Endothelial cell of umbilical vein (primary cell): ENCODE results near the gene OR13J1. TPM values are rescaled to one million over a fixed set of nuclear protein-coding genes. Genes with fewer than 3 reads are reported as not detected.
"Not testable (repeated sequence)": the region's sequence is repeated elsewhere in the genome, so short reads cannot be mapped to it uniquely, and the experiment has no call there.

ENCODE experiments used
- BruUV-seq: library from RNA; stranded (reverse); fragments of 400-500 nt; replicated peaks from 2 replicates; lab custom pipeline; 2021; lab: Mats Ljungman, UMichigan
- CTCF ChIA-PET: fragments of 300-600, 350-600 bp; sonication (Branson Sonifier 250); formaldehyde crosslinking; loops from one replicate; lab custom pipeline; 2021; ENCODE audit warnings: antibody characterized with exemption, inconsistent platforms; lab: Charles Lee
- POLR2A ChIA-PET: fragments of 300-600, 350-600 bp; sonication (Branson Sonifier 250); formaldehyde crosslinking; loops from one replicate; lab custom pipeline; 2021; ENCODE audit warnings: antibody characterized with exemption, inconsistent platforms; lab: Charles Lee
- DNase-seq: peaks from one replicate; pipeline ENCODE4 v3.0.0-alpha.2; 2011; ENCODE audit warnings: low read depth, low spot score
- FAIRE-seq: peaks from 2 replicates; lab custom pipeline; 2011; peaks lifted over from hg19 to GRCh38; lab: Jason Lieb, UNC
- H2AFZ ChIP-seq: 2 replicates; pipeline ENCODE4 v1.6.0; 2012; ENCODE audit warnings: low read depth, low read length, control low read depth, inconsistent platforms
- H3K27ac ChIP-seq: 2 replicates; pipeline ENCODE4 v1.5.1; 2011; ENCODE audit warnings: low read depth, mild to moderate bottlenecking, control low read depth, low read length, moderate library complexity; ENCODE audit not compliant: insufficient read depth
- H3K27me3 ChIP-seq, 2 experiments: 2 replicates each; pipeline versions ENCODE4 v1.6.0 to v1.6.1; 2011; ENCODE audit warnings: low read length in 2 of 2, mixed read lengths in 1 of 2; ENCODE audit not compliant: control insufficient read depth in 2 of 2, insufficient read depth in 2 of 2
- H3K36me3 ChIP-seq, 2 experiments: 2 replicates in 1 of 2; 3 replicates in 1 of 2; pipeline ENCODE4 v1.5.1; 2011; ENCODE audit warnings: low read length in 2 of 2, mild to moderate bottlenecking in 1 of 2, moderate library complexity in 1 of 2; ENCODE audit not compliant: control insufficient read depth in 2 of 2, insufficient read depth in 2 of 2; ENCODE audit errors: extremely low read depth in 1 of 2
- H3K4me1 ChIP-seq: 3 replicates; pipeline ENCODE4 v1.5.1; 2011; ENCODE audit warnings: mild to moderate bottlenecking, low read length; ENCODE audit not compliant: control insufficient read depth, insufficient read depth; ENCODE audit errors: extremely low read depth
- H3K4me2 ChIP-seq: 2 replicates; pipeline ENCODE4 v1.6.1; 2011; ENCODE audit warnings: low read length, control low read depth, mixed read lengths; ENCODE audit not compliant: insufficient read depth
- H3K4me3 ChIP-seq, 3 experiments: fragments of 200-600 bp in 1 of 3; sonication (generic), shearing (Covaris generic) in 1 of 3; replicated peaks in 1 of 3; 2 replicates each; pipeline ENCODE4 v1.5.1; 2011 to 2016; ENCODE audit warnings: control low read depth in 3 of 3, low read length in 3 of 3, mild to moderate bottlenecking in 2 of 3, inconsistent platforms in 1 of 3, low read depth in 1 of 3, moderate library complexity in 1 of 3; ENCODE audit not compliant: insufficient read depth in 1 of 3
- H3K79me2 ChIP-seq: 2 replicates; pipeline ENCODE4 v1.6.0; 2012; ENCODE audit warnings: low read length, inconsistent platforms; ENCODE audit not compliant: control insufficient read depth, insufficient read depth
- H3K9ac ChIP-seq: replicated peaks from 2 replicates; pipeline ENCODE3; 2011; ENCODE audit warnings: low read length, control low read depth; ENCODE audit not compliant: insufficient read depth; ENCODE audit errors: extremely low read depth
- H3K9me1 ChIP-seq: replicated peaks from 3 replicates; pipeline ENCODE4 v1.6.0; 2011; ENCODE audit warnings: mild to moderate bottlenecking, low read length; ENCODE audit not compliant: control insufficient read depth, insufficient read depth; ENCODE audit errors: extremely low read depth
- H3K9me3 ChIP-seq: replicated peaks from 2 replicates; pipeline ENCODE4 v1.5.1; 2012; ENCODE audit warnings: low read length, inconsistent platforms; ENCODE audit not compliant: control insufficient read depth, insufficient read depth
- H4K20me1 ChIP-seq: replicated peaks from 2 replicates; pipeline ENCODE3; 2011; ENCODE audit warnings: mild to moderate bottlenecking, low read length; ENCODE audit not compliant: control insufficient read depth, insufficient read depth; ENCODE audit errors: extremely low read depth
- POLR2A ChIP-seq: IDR thresholded peaks from 2 replicates; pipeline ENCODE4 v1.6.1; 2012; ENCODE audit warnings: low read depth, mild to moderate bottlenecking, control low read depth, low read length
- POLR2AphosphoS5 ChIP-seq: IDR thresholded peaks from 2 replicates; pipeline ENCODE4 v1.6.1; 2012; ENCODE audit warnings: low read depth, mild to moderate bottlenecking, control low read depth, low read length, moderate library complexity; ENCODE audit not compliant: insufficient read depth
- dilution Hi-C: fragments of 300-500 bp; cut with MboI; formaldehyde crosslinking; loops from one replicate; pipeline ENCODE4 v1.15.0; 2019; ENCODE audit warnings: low sequenced_read_pairs; ENCODE audit not compliant: extremely low pct_ligation_motif_present
- intact Hi-C: fragments of 100-400 bp; cut with micrococcal nuclease; formaldehyde crosslinking; loops from one replicate; pipeline ENCODE4 v1.10.0; 2022
- polyA plus RNA-seq, 4 experiments: library from polyadenylated mRNA; depleted of rRNA in 3 of 4; stranded (reverse) in 3 of 4; unstranded in 1 of 4; fragments of >200 nt; gene quantifications; 2 replicates each; pipeline versions ENCODE4 v1.2.1 to v1.2.3, GENCODE V29; 2011 to 2012; ENCODE audit warnings: missing spikeins in 1 of 4
- total RNA-seq: library from RNA; stranded (reverse); gene quantifications from 2 replicates; pipeline ENCODE4 v1.2.3, GENCODE V29; 2021

OR13J1 gene
- total and polyA plus RNA-seq, 2 donors (not counting 3 experiments of a cell fraction or from before 2014, with no cell fraction given) = not detected

- Histone ChIP-seq H3K9me1 (no peaks in the 10 kb centered on the region), H3K9ac (no peak overlapping the region), H3K9me3 (no peaks in the 10 kb centered on the region), H3K4me3 (no peak overlapping the region), H3K27me3 (peaks cover 2 to 7% of the 10 kb centered on the region in 2 experiments), H3K79me2 (no peaks in the 10 kb centered on the region), H3K27ac (no peak overlapping the region), H3K4me2 (no peak overlapping the region), H3K36me3 (no peaks in the 10 kb centered on the region), H4K20me1 (no peaks in the 10 kb centered on the region), H2AFZ (no peak overlapping the region), H3K4me1 (no peaks in the 10 kb centered on the region)
- no peak for TF ChIP-seq POLR2AphosphoS5
- no peak for TF ChIP-seq POLR2A
- no peak for DNase-seq
- CTCF ChIA-PET = interaction anchor here (0.8 to 1.9 kb wide), 8 partner anchors 10 to 103 kb away, joined by 3 to 18 read pairs (median 4); no protein-coding TSS in a partner anchor
- dilution Hi-C loops = no loop called here
- intact Hi-C loops = loop anchor here (2.0 kb wide), 1 partner anchor 13 kb away; no protein-coding TSS in a partner anchor
- POLR2A ChIA-PET = no interaction called here
- no peak for FAIRE-seq
- no TSS peak for BruUV-seq
Observed at GRCh38 chr9:35891646-35892045, 21.4 kb upstream of the OR13J1 start.

- BruUV-seq, FAIRE-seq, H3K4me2 ChIP-seq, H3K9me1 ChIP-seq, H3K36me3 ChIP-seq, DNase-seq, H4K20me1 ChIP-seq, H3K27ac ChIP-seq, dilution Hi-C loops, POLR2A ChIA-PET, H3K27me3 ChIP-seq, H2AFZ ChIP-seq, H3K9ac ChIP-seq, H3K9me3 ChIP-seq, H3K4me1 ChIP-seq, H3K79me2 ChIP-seq, H3K4me3 ChIP-seq: not testable (repeated sequence)
- intact Hi-C loops = loop anchor here (5.0 kb wide), 2 partner anchors 158 to 238 kb away; no protein-coding TSS in a partner anchor
- CTCF ChIA-PET = interaction anchor here (0.9 kb wide), 1 partner anchor 95 kb away, joined by 3 read pairs; no protein-coding TSS in a partner anchor
Observed at GRCh38 chr9:35884908-35885307, 14.7 kb upstream of the OR13J1 start.
